K562 (cell line): ENCODE results near the gene RTBDN. TPM values are rescaled to one million over a fixed set of nuclear protein-coding genes. Genes with fewer than 3 reads are reported as not detected.

Source experiments
- E2F6 ChIP-seq, 2 experiments: IDR thresholded peaks; 2 replicates each; pipeline ENCODE4 v1.6.1; 2011; ENCODE audit warnings: borderline replicate concordance in 1 of 2, control low read depth in 1 of 2, low read depth in 1 of 2, low read length in 1 of 2, mild to moderate bottlenecking in 1 of 2, mixed read lengths in 1 of 2, moderate library complexity in 1 of 2; ENCODE audit not compliant: insufficient read depth in 1 of 2, insufficient read length in 1 of 2, poor library complexity in 1 of 2, severe bottlenecking in 1 of 2; ENCODE audit errors: extremely low read depth in 1 of 2
- E4F1 ChIP-seq: fragments of 250-450 bp; sonication (Bioruptor Pico); IDR thresholded peaks from 2 replicates; pipeline ENCODE4 v1.5.0; 2021; ENCODE audit warnings: mild to moderate bottlenecking, borderline replicate concordance
- HNRNPL ChIP-seq: fragments of 200-400 bp; formaldehyde crosslinking; IDR thresholded peaks from 2 replicates; pipeline ENCODE4 v1.6.1; 2017; ENCODE audit warnings: low read depth, mild to moderate bottlenecking, low read length
- LEF1 ChIP-seq: fragments of 450-650 bp; IDR thresholded peaks from 2 replicates; pipeline ENCODE4 v1.6.1; 2016; ENCODE audit warnings: mild to moderate bottlenecking
- NFXL1 ChIP-seq: fragments of 450-650 bp; formaldehyde crosslinking; IDR thresholded peaks from 2 replicates; pipeline ENCODE4 v1.4.0; 2021; ENCODE audit warnings: mild to moderate bottlenecking
- RFX1 ChIP-seq: fragments of 450-650 bp; IDR thresholded peaks from 2 replicates; pipeline ENCODE4 v1.6.1; 2016; ENCODE audit warnings: mild to moderate bottlenecking, moderate library complexity
- RNF2 ChIP-seq: sonication (generic); IDR thresholded peaks from 2 replicates; pipeline ENCODE4 v1.6.1; 2016
- STAT5B ChIP-seq: fragments of 250-450 bp; sonication (Bioruptor Pico); IDR thresholded peaks from 2 replicates; pipeline ENCODE4 v1.8.0; 2021; ENCODE audit warnings: mild to moderate bottlenecking, inconsistent platforms
- ZBTB40 ChIP-seq, 2 experiments: fragments of 450-650 bp in 1 of 2; sonication (generic) in 1 of 2; formaldehyde crosslinking in 1 of 2; IDR thresholded peaks; 2 replicates each; pipeline versions ENCODE4 v1.7.1 to v1.9.0; 2016 to 2022; ENCODE audit warnings: inconsistent platforms in 1 of 2, mild to moderate bottlenecking in 1 of 2, missing genetic modification reagents in 1 of 2
- ZKSCAN1 ChIP-seq: fragments of 150-350 bp; IDR thresholded peaks from 2 replicates; pipeline ENCODE4 v1.6.1; 2016; ENCODE audit warnings: low read depth, low read length
- ZNF512 ChIP-seq: IDR thresholded peaks from 2 replicates; pipeline ENCODE4 v1.6.1; 2016; ENCODE audit warnings: missing genetic modification characterization, missing compliant biosample characterization
- polyA plus RNA-seq, 8 experiments: library from polyadenylated mRNA; depleted of rRNA in 4 of 8; stranded (reverse) in 5 of 8; unstranded in 3 of 8; fragments of >200 nt; fragmentation: Nextera tagmentation in 2 of 8; fragmentation: Illumina TruSeq in 1 of 8; extraction: Ambion mirVana in 2 of 8; extraction: Trizol in 1 of 8; gene quantifications; 2 replicates each; pipeline versions ENCODE4 v1.2.1 to v1.2.3, GENCODE V29; 2011 to 2014; ENCODE audit warnings: inconsistent platforms in 1 of 8, missing spikeins in 1 of 8
- total RNA-seq, 7 experiments: library from RNA; depleted of rRNA in 6 of 7; stranded (reverse); fragments of >200 nt in 6 of 7; fragmentation: Illumina TruSeq in 2 of 7; extraction: Trizol in 2 of 7; gene quantifications; 2 replicates each; pipeline versions ENCODE4 v1.2.1 to v1.2.3, GENCODE V29; 2011 to 2021; ENCODE audit warnings: low replicate concordance in 1 of 7

Gene RTBDN
- total and polyA plus RNA-seq, 9 of the 15 experiments (the other 6 are each of a cell fraction or from before 2014, with no cell fraction given), result 0.20 to 2.3 (median 0.72) TPM; not detected in 1

- TF ChIP-seq ZBTB40 (IDR thresholded peaks at IDR 0.05) (peak; percentile 56; the same call in 1 of the 2 replicates), ZBTB40 (CRISPR knock-in tag; IDR thresholded peaks at IDR 0.05) (no peak), ZNF512 (tag) (no peak), ZKSCAN1 (no peak), LEF1 (no peak), E4F1 (CRISPR knock-in tag) (no peak), RNF2 (peak; percentile 83), NFXL1 (CRISPR knock-in tag) (no peak), STAT5B (CRISPR knock-in tag) (no peak), E2F6 (IDR thresholded peaks at IDR 0.05; ENCODE audit: borderline replicate concordance in 1 of 2, extremely low read depth in 1 of 2, insufficient read depth in 1 of 2, insufficient read length in 1 of 2, low read depth in 1 of 2, low read length in 1 of 2, poor library complexity in 1 of 2, severe bottlenecking in 1 of 2) (peak; percentile 73 to 79), RFX1 (no peak), HNRNPL (peak; percentile 51; the same call in 1 of the 2 replicates)
Observed at GRCh38 chr19:12801466-12802266, 32.7 kb downstream of the RTBDN start, which contains the start of the genes PRDX2 and THSD8 (continued).
